CD4-positive, alpha-beta T cell treated with Interleukin-17A for 4 hours (primary cell): Measurements from ENCODE around the gene TPTE2.
A peak's percentile ranks its signal among the peaks of the same experiment; 100 is the strongest.
"Not testable (repeated sequence)": the region's sequence is repeated elsewhere in the genome, so short reads cannot be mapped to it uniquely, and the experiment has no call there.

ENCODE experiments used
- DNase-seq: peaks from one replicate; pipeline ENCODE4 v3.0.0-alpha.2; 2020; ENCODE audit warnings: mixed read lengths

Gene TPTE2

GRCh38 chr13:19561127-19561582 lies at the start of gene TPTE2:
Gene TPTE2, minus strand, starts transcription at chr13:19561532. Its CDS starts 58,298 bp downstream, at chr13:19503234.
- DNase-seq = not testable (repeated sequence)

GRCh38 chr13:19607523-19608078 lies 46.3 kb upstream of the TPTE2 start:
- DNase-seq = no peak

GRCh38 chr13:19606737-19607136 lies 45.4 kb upstream of the TPTE2 start:
- no peak for DNase-seq

GRCh38 chr13:19606152-19606551 lies 44.8 kb upstream of the TPTE2 start:
- no peak for DNase-seq

- DNase-seq = no peak
These were observed 44.0 kb upstream of the TPTE2 start for GRCh38 chr13:19605161-19605955.

GRCh38 chr13:19604306-19604705 lies 43.0 kb upstream of the TPTE2 start:
- DNase-seq = no peak

- DNase-seq = peak; percentile 35
These were observed 40.7 kb upstream of the TPTE2 start for GRCh38 chr13:19601749-19602725.

- DNase-seq = no peak
These were observed 36.2 kb upstream of the TPTE2 start for GRCh38 chr13:19597523-19597922.

GRCh38 chr13:19596960-19597361 lies 35.6 kb upstream of the TPTE2 start:
- DNase-seq = no peak

GRCh38 chr13:19596086-19596485 lies 34.8 kb upstream of the TPTE2 start:
- DNase-seq = no peak

- no peak for DNase-seq
These were observed 31.4 kb upstream of the TPTE2 start for GRCh38 chr13:19592657-19593180.

GRCh38 chr13:19591864-19592263 lies 30.5 kb upstream of the TPTE2 start:
- DNase-seq = no peak

GRCh38 chr13:19590423-19590822 lies 29.1 kb upstream of the TPTE2 start:
- no peak for DNase-seq

GRCh38 chr13:19589312-19589711 lies 28.0 kb upstream of the TPTE2 start:
- no peak for DNase-seq

- DNase-seq = peak; percentile 25
These were observed 26.4 kb upstream of the TPTE2 start for GRCh38 chr13:19587635-19588300.

- DNase-seq = peak; percentile 82
These were observed 25.7 kb upstream of the TPTE2 start for GRCh38 chr13:19586904-19587634.

- DNase-seq = no peak
These were observed 20.3 kb upstream of the TPTE2 start for GRCh38 chr13:19581675-19582074.

GRCh38 chr13:19575230-19575629 lies 13.9 kb upstream of the TPTE2 start:
- no peak for DNase-seq

GRCh38 chr13:19573120-19573716 lies 11.9 kb upstream of the TPTE2 start:
- no peak for DNase-seq

- DNase-seq = no peak
These were observed 10.9 kb upstream of the TPTE2 start for GRCh38 chr13:19572280-19572679.

- no peak for DNase-seq
These were observed 6.6 kb upstream of the TPTE2 start for GRCh38 chr13:19567820-19568534.
